GM13976 (cell line): Measurements from ENCODE around the gene PRRC2C.
"Not testable (repeated sequence)": the region's sequence is repeated elsewhere in the genome, so short reads cannot be mapped to it uniquely, and the experiment has no call there.

ENCODE experiments used
- DNase-seq: peaks from one replicate; pipeline ENCODE4 v3.0.0; 2012; ENCODE audit warnings: low spot score
- in situ Hi-C: fragments of 300-500 bp; cut with MboI; formaldehyde crosslinking; loops from one replicate; pipeline ENCODE4 v1.12.0; 2022; ENCODE audit warnings: low sequenced_read_pairs, mixed read lengths, inconsistent platforms; ENCODE audit not compliant: unreplicated experiment
- TF ChIP-seq, protein P1 (sequence below): IDR thresholded peaks from 2 replicates; pipeline ENCODE4 v1.5.1; 2012; ENCODE audit warnings: borderline replicate concordance, mild to moderate bottlenecking; ENCODE audit not compliant: insufficient read depth; ENCODE audit errors: extremely low read depth, missing control alignments, control extremely low read depth

Gene PRRC2C

GRCh38 chr1:171600862-171601261 is 115.5 kb downstream of the PRRC2C start:
- DNase-seq, result no peak
- in situ Hi-C loops, result no loop called here
- TF ChIP-seq, protein P1, sequence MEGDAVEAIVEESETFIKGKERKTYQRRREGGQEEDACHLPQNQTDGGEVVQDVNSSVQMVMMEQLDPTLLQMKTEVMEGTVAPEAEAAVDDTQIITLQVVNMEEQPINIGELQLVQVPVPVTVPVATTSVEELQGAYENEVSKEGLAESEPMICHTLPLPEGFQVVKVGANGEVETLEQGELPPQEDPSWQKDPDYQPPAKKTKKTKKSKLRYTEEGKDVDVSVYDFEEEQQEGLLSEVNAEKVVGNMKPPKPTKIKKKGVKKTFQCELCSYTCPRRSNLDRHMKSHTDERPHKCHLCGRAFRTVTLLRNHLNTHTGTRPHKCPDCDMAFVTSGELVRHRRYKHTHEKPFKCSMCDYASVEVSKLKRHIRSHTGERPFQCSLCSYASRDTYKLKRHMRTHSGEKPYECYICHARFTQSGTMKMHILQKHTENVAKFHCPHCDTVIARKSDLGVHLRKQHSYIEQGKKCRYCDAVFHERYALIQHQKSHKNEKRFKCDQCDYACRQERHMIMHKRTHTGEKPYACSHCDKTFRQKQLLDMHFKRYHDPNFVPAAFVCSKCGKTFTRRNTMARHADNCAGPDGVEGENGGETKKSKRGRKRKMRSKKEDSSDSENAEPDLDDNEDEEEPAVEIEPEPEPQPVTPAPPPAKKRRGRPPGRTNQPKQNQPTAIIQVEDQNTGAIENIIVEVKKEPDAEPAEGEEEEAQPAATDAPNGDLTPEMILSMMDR, result no peak

DNA sequence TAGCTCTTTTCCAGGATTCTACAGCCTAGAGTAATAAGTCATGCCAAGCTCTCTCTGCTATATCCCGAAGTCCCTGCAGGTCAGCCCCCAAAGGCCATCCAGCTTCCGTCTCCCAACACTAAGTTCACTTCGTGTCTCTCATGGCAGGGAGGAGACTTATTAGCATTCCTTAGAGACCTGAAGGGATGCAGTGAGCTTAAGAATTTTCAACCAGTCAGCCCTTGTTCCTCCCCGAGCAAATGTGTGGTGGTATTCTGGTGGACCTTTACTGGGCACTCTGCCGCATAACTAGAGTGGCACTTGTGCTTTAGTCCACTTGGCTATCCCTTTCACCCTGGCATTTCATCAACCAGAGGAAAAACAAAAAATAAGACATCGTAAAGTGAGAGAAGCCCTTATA is 117.7 kb downstream of the PRRC2C start:
- in situ Hi-C loops, DNase-seq: not testable (repeated sequence)

GRCh38 chr1:171606402-171606941 is 121.1 kb downstream of the PRRC2C start:
- no peak for DNase-seq
- in situ Hi-C loops, result no loop called here
- TF ChIP-seq, protein P1, result no peak

DNA sequence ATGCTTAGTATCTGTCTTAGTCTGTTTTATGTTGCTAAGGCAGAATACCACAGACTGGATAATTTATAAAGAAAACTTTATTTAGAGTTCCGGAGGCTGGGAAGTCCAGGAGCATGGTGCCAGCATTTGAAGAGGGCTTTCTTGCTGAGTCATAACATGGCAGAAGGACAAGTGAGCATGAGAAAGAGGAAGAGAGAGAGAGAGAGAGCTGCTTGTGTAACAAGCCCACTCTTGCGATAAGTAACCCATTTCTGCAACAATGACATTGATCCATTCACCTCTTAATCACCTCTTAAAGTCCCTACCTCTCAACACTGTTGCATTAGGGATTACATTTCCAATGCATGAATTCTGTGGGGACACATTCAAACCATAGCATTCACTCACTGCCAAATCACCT is 125.1 kb downstream of the PRRC2C start:
- no peak for DNase-seq
- in situ Hi-C loops, result no loop called here
- TF ChIP-seq, protein P1, result no peak

DNA sequence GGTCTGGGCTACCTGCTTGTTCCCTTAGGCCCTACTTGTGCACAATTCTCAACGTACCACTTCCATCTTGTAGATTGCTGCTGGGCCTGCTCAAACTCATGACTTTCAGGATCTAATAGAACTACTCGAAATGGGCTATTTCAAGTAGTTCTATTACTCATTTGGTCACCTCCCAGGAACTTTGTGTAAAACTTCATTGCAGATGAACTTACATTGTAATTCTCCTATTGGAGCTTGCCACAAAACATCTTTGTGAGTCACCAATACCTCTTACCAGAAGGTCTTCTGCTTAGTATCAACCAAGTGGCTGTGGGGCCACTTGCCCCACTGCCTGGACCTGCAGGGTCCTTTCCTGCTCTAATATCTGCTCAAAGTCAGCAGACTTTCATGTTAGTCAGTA is 126.0 kb downstream of the PRRC2C start:
- in situ Hi-C loops, result no loop called here
- DNase-seq, result no peak
- TF ChIP-seq, protein P1, result no peak

- in situ Hi-C loops, result no loop called here
- no peak for DNase-seq
- TF ChIP-seq, protein P1, result no peak
Measured at GRCh38 chr1:171613282-171613681, 128.0 kb downstream of the PRRC2C start.

- in situ Hi-C loops, DNase-seq: not testable (repeated sequence)
Measured at GRCh38 chr1:171615122-171615906, 130.0 kb downstream of the PRRC2C start.
